ENCODE data around the gene PRAMEF12.

DNA sequence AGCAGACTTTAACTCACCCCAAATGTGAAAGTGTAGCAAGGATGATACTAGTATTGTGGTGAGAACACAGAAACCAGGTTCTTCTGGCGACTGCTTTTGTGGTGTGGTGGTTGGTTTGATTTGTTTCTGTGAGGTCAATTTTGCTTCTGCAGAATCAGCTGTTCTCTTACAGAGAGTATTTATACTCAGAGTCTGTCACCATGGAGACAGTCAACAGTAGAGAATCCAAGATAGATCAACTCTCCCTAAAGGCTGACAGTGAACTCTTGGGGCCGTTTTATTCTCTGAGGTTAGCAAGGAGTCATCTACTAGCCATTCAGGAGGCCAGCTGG is 27.6 kb upstream of the PRAMEF12 start, which contains the start of gene CFAP107:
- no peak for TF ChIP-seq EZH2 (IDR thresholded peaks at IDR 0.05; ENCODE audit: low read depth)
- TF ChIP-seq, protein P1, sequence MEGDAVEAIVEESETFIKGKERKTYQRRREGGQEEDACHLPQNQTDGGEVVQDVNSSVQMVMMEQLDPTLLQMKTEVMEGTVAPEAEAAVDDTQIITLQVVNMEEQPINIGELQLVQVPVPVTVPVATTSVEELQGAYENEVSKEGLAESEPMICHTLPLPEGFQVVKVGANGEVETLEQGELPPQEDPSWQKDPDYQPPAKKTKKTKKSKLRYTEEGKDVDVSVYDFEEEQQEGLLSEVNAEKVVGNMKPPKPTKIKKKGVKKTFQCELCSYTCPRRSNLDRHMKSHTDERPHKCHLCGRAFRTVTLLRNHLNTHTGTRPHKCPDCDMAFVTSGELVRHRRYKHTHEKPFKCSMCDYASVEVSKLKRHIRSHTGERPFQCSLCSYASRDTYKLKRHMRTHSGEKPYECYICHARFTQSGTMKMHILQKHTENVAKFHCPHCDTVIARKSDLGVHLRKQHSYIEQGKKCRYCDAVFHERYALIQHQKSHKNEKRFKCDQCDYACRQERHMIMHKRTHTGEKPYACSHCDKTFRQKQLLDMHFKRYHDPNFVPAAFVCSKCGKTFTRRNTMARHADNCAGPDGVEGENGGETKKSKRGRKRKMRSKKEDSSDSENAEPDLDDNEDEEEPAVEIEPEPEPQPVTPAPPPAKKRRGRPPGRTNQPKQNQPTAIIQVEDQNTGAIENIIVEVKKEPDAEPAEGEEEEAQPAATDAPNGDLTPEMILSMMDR (conservative IDR thresholded peaks at IDR 0.05): no peak

Data from PC-9 (cell line).